ENCODE data around the gene KRTAP8-1. TPM values are rescaled to one million over a fixed set of nuclear protein-coding genes. Genes with fewer than 3 reads are reported as not detected.

KRTAP8-1 gene
- total RNA-seq = not detected in 2 replicates

GRCh38 chr21:30813174-30813573 lies at the start of gene KRTAP8-1:
Gene KRTAP8-1, minus strand, starts transcription at chr21:30813274. Its CDS starts 54 bp downstream, at chr21:30813220.

GRCh38 chr21:30829659-30830058 lies 16.6 kb upstream of the KRTAP8-1 start, which contains the start of gene KRTAP7-1:
Gene KRTAP7-1, minus strand, starts transcription at chr21:30829759. Its CDS starts 61 bp downstream, at chr21:30829698.

Other genes starting within 250 kb of the KRTAP8-1 start
- not detected in 2 replicates for gene KRTAP22-2, start 222.9 kb downstream of the KRTAP8-1 start, total RNA-seq
- gene KRTAP6-3, start 220.8 kb downstream of the KRTAP8-1 start, total RNA-seq = not detected in 2 replicates
- not detected in 2 replicates for gene KRTAP6-2, start 214.4 kb downstream of the KRTAP8-1 start, total RNA-seq
- not detected in 2 replicates for gene KRTAP22-1, start 212.2 kb downstream of the KRTAP8-1 start, total RNA-seq
- not detected in 2 replicates for gene KRTAP6-1, start 199.3 kb downstream of the KRTAP8-1 start, total RNA-seq
- gene KRTAP20-1, start 196.8 kb downstream of the KRTAP8-1 start, total RNA-seq = not detected in 2 replicates
- gene KRTAP20-4, start 192.6 kb downstream of the KRTAP8-1 start, total RNA-seq = not detected in 2 replicates
- not detected in 2 replicates for gene KRTAP20-2, start 178.1 kb downstream of the KRTAP8-1 start, total RNA-seq
- not detected in 2 replicates for gene KRTAP20-3, start 170.4 kb downstream of the KRTAP8-1 start, total RNA-seq
- gene KRTAP21-3, start 94.5 kb downstream of the KRTAP8-1 start, total RNA-seq = not detected in 2 replicates
- not detected in 2 replicates for gene KRTAP21-2, start 66.0 kb downstream of the KRTAP8-1 start, total RNA-seq
- gene KRTAP21-1, start 57.8 kb downstream of the KRTAP8-1 start, total RNA-seq = not detected in 2 replicates
- gene KRTAP7-1, start 16.5 kb upstream of the KRTAP8-1 start, total RNA-seq = not detected in 2 replicates
- gene KRTAP11-1, start 68.3 kb upstream of the KRTAP8-1 start, total RNA-seq = not detected in 2 replicates
- gene KRTAP19-8, start 225.2 kb upstream of the KRTAP8-1 start, total RNA-seq = not detected in 2 replicates